H9 (cell line): ENCODE results near the gene C16orf86. TPM values are rescaled to one million over a fixed set of nuclear protein-coding genes. Genes with fewer than 3 reads are reported as not detected.

Experiments
- DNase-seq: peaks from one replicate; pipeline ENCODE4 v3.0.0-alpha.2; 2017
- H2AFZ ChIP-seq: one replicate; pipeline ENCODE4 v1.6.1; 2013; ENCODE audit warnings: mild to moderate bottlenecking, low read length, control low read depth, moderate library complexity
- H2AK5ac ChIP-seq: 2 replicates; pipeline ENCODE4 v1.6.1; 2013; ENCODE audit warnings: low read length, control low read depth, mixed read lengths; ENCODE audit not compliant: insufficient read length
- H2BK120ac ChIP-seq: one replicate; pipeline ENCODE4 v1.6.1; 2013; ENCODE audit warnings: low read depth, mild to moderate bottlenecking, low read length, control low read depth, inconsistent platforms; ENCODE audit not compliant: poor library complexity, severe bottlenecking
- H2BK12ac ChIP-seq: 2 replicates; pipeline ENCODE4 v1.6.1; 2013; ENCODE audit warnings: low read length, control low read depth, mixed read lengths, low read depth; ENCODE audit not compliant: insufficient read length
- H2BK15ac ChIP-seq: 2 replicates; pipeline ENCODE4 v1.6.1; 2013; ENCODE audit warnings: low read depth, low read length, control low read depth
- H2BK20ac ChIP-seq: one replicate; pipeline ENCODE4 v1.6.1; 2013; ENCODE audit warnings: low read depth, mild to moderate bottlenecking, low read length, control low read depth, inconsistent platforms; ENCODE audit not compliant: poor library complexity, severe bottlenecking
- H2BK5ac ChIP-seq: 2 replicates; pipeline ENCODE4 v1.6.1; 2013; ENCODE audit warnings: low read length, control low read depth, mixed read lengths; ENCODE audit not compliant: insufficient read length
- H3K14ac ChIP-seq: 2 replicates; pipeline ENCODE4 v1.6.1; 2013; ENCODE audit warnings: low read length, control low read depth; ENCODE audit not compliant: insufficient read depth
- H3K18ac ChIP-seq: 2 replicates; pipeline ENCODE4 v1.6.1; 2013; ENCODE audit warnings: low read depth, mild to moderate bottlenecking, mixed read lengths, low read length, control low read depth; ENCODE audit not compliant: insufficient read length
- H3K23ac ChIP-seq: 2 replicates; pipeline ENCODE4 v1.6.1; 2013; ENCODE audit warnings: low read length, control low read depth, mixed read lengths, low read depth; ENCODE audit not compliant: insufficient read length
- H3K23me2 ChIP-seq: 2 replicates; pipeline ENCODE4 v1.6.1; 2013; ENCODE audit warnings: low read depth, mild to moderate bottlenecking, mixed read lengths, low read length, control low read depth; ENCODE audit not compliant: insufficient read length, poor library complexity, severe bottlenecking
- H3K27ac ChIP-seq: 2 replicates; pipeline ENCODE4 v1.5.1; 2013; ENCODE audit warnings: low read length, control low read depth, mixed read lengths, low read depth; ENCODE audit not compliant: insufficient read length
- H3K27me3 ChIP-seq: 2 replicates; pipeline ENCODE4 v1.6.1; 2013; ENCODE audit warnings: low read length, control low read depth, inconsistent platforms; ENCODE audit not compliant: insufficient read depth
- H3K4ac ChIP-seq: 2 replicates; pipeline ENCODE4 v1.6.1; 2013; ENCODE audit warnings: low read depth, mild to moderate bottlenecking, control low read depth, inconsistent platforms, low read length, moderate library complexity
- H3K4me1 ChIP-seq: 2 replicates; pipeline ENCODE4 v1.6.1; 2013; ENCODE audit warnings: low read length, control low read depth, inconsistent platforms; ENCODE audit not compliant: insufficient read depth
- H3K4me2 ChIP-seq: 2 replicates; pipeline ENCODE4 v1.6.1; 2013; ENCODE audit warnings: low read length, control low read depth, mixed read lengths; ENCODE audit not compliant: insufficient read length, insufficient read depth
- H3K56ac ChIP-seq: 2 replicates; pipeline ENCODE4 v1.6.1; 2013; ENCODE audit warnings: low read depth, mild to moderate bottlenecking, mixed read lengths, low read length, control low read depth; ENCODE audit not compliant: insufficient read length
- H3K79me1 ChIP-seq: 2 replicates; pipeline ENCODE4 v1.6.1; 2013; ENCODE audit warnings: low read depth, mild to moderate bottlenecking, moderate library complexity, low read length, control low read depth, inconsistent platforms; ENCODE audit not compliant: insufficient read depth, poor library complexity, severe bottlenecking
- H3K79me2 ChIP-seq: 2 replicates; pipeline ENCODE4 v1.6.1; 2013; ENCODE audit warnings: low read length, control low read depth, inconsistent platforms; ENCODE audit not compliant: insufficient read depth
- H3K9ac ChIP-seq: 2 replicates; pipeline ENCODE4 v1.6.1; 2013; ENCODE audit warnings: low read length, control low read depth, mixed read lengths; ENCODE audit not compliant: insufficient read length; ENCODE audit errors: extremely low read depth
- H3K9me3 ChIP-seq: one replicate; pipeline ENCODE4 v1.6.1; 2013; ENCODE audit warnings: low read depth, low read length, inconsistent platforms; ENCODE audit not compliant: control insufficient read depth
- H3T11ph ChIP-seq: one replicate; pipeline ENCODE4 v1.6.1; 2013; ENCODE audit warnings: mild to moderate bottlenecking, low read length, control low read depth, inconsistent platforms
- H4K20me1 ChIP-seq: one replicate; pipeline ENCODE4 v1.6.1; 2013; ENCODE audit not compliant: control insufficient read depth, insufficient read length, insufficient read depth
- H4K5ac ChIP-seq: 2 replicates; pipeline ENCODE4 v1.6.1; 2013; ENCODE audit warnings: low read depth, mild to moderate bottlenecking, mixed read lengths, low read length, control low read depth; ENCODE audit not compliant: insufficient read length
- H4K8ac ChIP-seq: replicated peaks from 2 replicates; pipeline ENCODE4 v1.6.1; 2013; ENCODE audit warnings: low read length, control low read depth, mixed read lengths, low read depth; ENCODE audit not compliant: insufficient read length
- H4K91ac ChIP-seq: 2 replicates; pipeline ENCODE4 v1.6.1; 2013; ENCODE audit warnings: low read depth, mild to moderate bottlenecking, moderate library complexity, mixed read lengths, low read length, control low read depth; ENCODE audit not compliant: insufficient read length
- H3K27ac Mint-ChIP-seq, 3 experiments: 2 replicates in 2 of 3; 3 replicates in 1 of 3; pipeline ENCODE4 v1.8.0; 2020 to 2021; ENCODE audit warnings: mixed read lengths in 3 of 3, mild to moderate bottlenecking in 1 of 3, moderate library complexity in 1 of 3
- H3K27me3 Mint-ChIP-seq: 2 replicates; pipeline ENCODE4 v1.8.0; 2021; ENCODE audit warnings: low read depth, mild to moderate bottlenecking, moderate library complexity, mixed read lengths
- H3K36me3 Mint-ChIP-seq, 3 experiments: 2 replicates in 2 of 3; 3 replicates in 1 of 3; pipeline ENCODE4 v1.8.0; 2020 to 2021; ENCODE audit warnings: low read depth in 3 of 3, mixed read lengths in 3 of 3; ENCODE audit not compliant: insufficient read depth in 1 of 3
- H3K4me1 Mint-ChIP-seq, 2 experiments: 2 replicates each; pipeline ENCODE4 v1.8.0; 2020; ENCODE audit warnings: mixed read lengths in 2 of 2
- H3K4me3 Mint-ChIP-seq, 2 experiments: 2 replicates in 1 of 2; 3 replicates in 1 of 2; pipeline ENCODE4 v1.8.0; 2020 to 2021; ENCODE audit warnings: mild to moderate bottlenecking in 2 of 2, mixed read lengths in 2 of 2, moderate library complexity in 1 of 2
- H3K9me3 Mint-ChIP-seq, 2 experiments: 2 replicates in 1 of 2; 3 replicates in 1 of 2; pipeline ENCODE4 v1.8.0; 2020; ENCODE audit warnings: mild to moderate bottlenecking in 2 of 2, mixed read lengths in 2 of 2, moderate library complexity in 1 of 2
- CTCF ChIP-seq: fragments of 200-600 bp; sonication (generic); conservative IDR thresholded peaks from 3 replicates; pipeline ENCODE4 v1.8.0; 2021; ENCODE audit warnings: antibody characterized with exemption, mild to moderate bottlenecking
- WGBS: extraction: QIAGEN DNeasy Blood & Tissue Kit; methylation state at CpG from one replicate; pipeline ENCODE4 v1.1.7; 2013; ENCODE audit warnings: missing lambda C conversion rate, low lambda C conversion rate, mixed read lengths; ENCODE audit not compliant: insufficient read length; ENCODE audit errors: extremely low coverage; 5-methylcytosine and 5-hydroxymethylcytosine counted together
- total RNA-seq: library from RNA; stranded (reverse); gene quantifications from 2 replicates; pipeline ENCODE4 v1.2.1, GENCODE V29; 2021

Gene C16orf86
- total RNA-seq, 1 experiment from 2014 or later = 1.5 TPM

- no peak for TF ChIP-seq CTCF
- H3K4ac ChIP-seq = no peak within 1 kb of the TSS
- no peak within 1 kb of the TSS for H2AK5ac ChIP-seq
- peak; percentile 89 for DNase-seq
- Mint-ChIP-seq H3K9me3 (no peaks in the 10 kb centered on the region; a peak in 1 of 5 replicates), H3K36me3 (peaks cover 12 to 32% (median 14%) of the 10 kb centered on the region in 3 experiments), H3K4me3 (peak within 1 kb of the TSS; percentile 85 to 94), H3K4me1 (peaks cover 11 to 22% of the 10 kb centered on the region in 2 experiments), H3K27me3 (peaks cover under 1% of the 10 kb centered on the region), H3K27ac (peak within 1 kb of the TSS; percentile 79 to 98 (median 98); a peak in 6 of 7 replicates)
- H2BK20ac ChIP-seq = no peak within 1 kb of the TSS
- H3K79me2 ChIP-seq = no peaks in the 10 kb centered on the region
- H2BK5ac ChIP-seq = no peak within 1 kb of the TSS
- no peak within 1 kb of the TSS for H3K23ac ChIP-seq
- no peak within 1 kb of the TSS for H4K91ac ChIP-seq
- H3K14ac ChIP-seq = 0 out of 2 replicates have a peak within 1 kb of the TSS, but pooled peaks have one; percentile 54
- no peak within 1 kb of the TSS for H3K27ac ChIP-seq
- H2AFZ ChIP-seq = no peak within 1 kb of the TSS
- H3K23me2 ChIP-seq = peaks cover 11% of the 10 kb centered on the region
- peak within 1 kb of the TSS; percentile 29 for H3K18ac ChIP-seq
- peak within 1 kb of the TSS; percentile 56 for H3K9ac ChIP-seq
- no peak within 1 kb of the TSS; the same call in 1 of the 2 replicates for H2BK15ac ChIP-seq
- H2BK120ac ChIP-seq = no peak within 1 kb of the TSS
- no peak within 1 kb of the TSS for H4K5ac ChIP-seq
- no peaks in the 10 kb centered on the region for H3K4me1 ChIP-seq
- no peak within 1 kb of the TSS for H2BK12ac ChIP-seq
- H4K8ac ChIP-seq = no peak within 1 kb of the TSS
- no peaks in the 10 kb centered on the region for H3K9me3 ChIP-seq
- H3K27me3 ChIP-seq = no peaks in the 10 kb centered on the region
- no peaks in the 10 kb centered on the region for H4K20me1 ChIP-seq
- H3K56ac ChIP-seq = no peak within 1 kb of the TSS
- WGBS = no CpG with 5 or more reads among the region's 83 CpGs
- no peak within 1 kb of the TSS for H3T11ph ChIP-seq
- no peaks in the 10 kb centered on the region for H3K79me1 ChIP-seq
- peak within 1 kb of the TSS; percentile 57 for H3K4me2 ChIP-seq
Observed at GRCh38 chr16:67659675-67660563, 6.7 kb upstream of the C16orf86 start, which contains the start of gene ACD. Gene ACD (minus strand): TSS chr16:67660260. CDS start chr16:67660220, 40 bp downstream.
